Measurements from ENCODE around the gene FLNA.

The FLNA gene

GRCh38 chrX:154327038-154327820 is 47.2 kb downstream of the FLNA start:
- TF ChIP-seq CTCF (IDR thresholded peaks at IDR 0.05; ENCODE audit: insufficient read depth, low read length, missing control alignments), result no peak
- ChIA-PET CTCF (interaction anchor here (1.0 to 1.6 kb wide), 6 partner anchors 9 to 21 kb away, joined by 3 to 4 read pairs (median 4); no protein-coding TSS in a partner anchor), POLR2A (no interaction called here)
- H3K4me3 ChIP-seq (ENCODE audit: low read depth, low read length), result no peak overlapping the region
- DNase-seq (ENCODE audit: low read depth, low spot score), result no peak

GRCh38 chrX:154325541-154325940 is 48.9 kb downstream of the FLNA start:
- no peak for TF ChIP-seq CTCF (IDR thresholded peaks at IDR 0.05; ENCODE audit: insufficient read depth, low read length, missing control alignments)
- ChIA-PET POLR2A (no interaction called here), CTCF (interaction anchor here (1.0 to 1.5 kb wide), 3 partner anchors 13 to 48 kb away, joined by 4 read pairs; no protein-coding TSS in a partner anchor)
- no peak overlapping the region for H3K4me3 ChIP-seq (ENCODE audit: low read depth, low read length)
- no peak for DNase-seq (ENCODE audit: low read depth, low spot score)

- POLR2A ChIA-PET, result no interaction called here
- CTCF ChIA-PET, result interaction anchor here (2.5 kb wide), 1 partner anchor 51 kb away, joined by 13 read pairs; the partner anchor contains the start of gene FLNA
- no peak for DNase-seq (ENCODE audit: low read depth, low spot score)
- no peak for TF ChIP-seq CTCF (IDR thresholded peaks at IDR 0.05; ENCODE audit: insufficient read depth, low read length, missing control alignments)
- H3K4me3 ChIP-seq (ENCODE audit: low read depth, low read length), result no peak overlapping the region
These were observed 50.9 kb downstream of the FLNA start for GRCh38 chrX:154323537-154323936.

- no peak for TF ChIP-seq CTCF (IDR thresholded peaks at IDR 0.05; ENCODE audit: insufficient read depth, low read length, missing control alignments)
- H3K4me3 ChIP-seq (ENCODE audit: low read depth, low read length), result no peak overlapping the region
- ChIA-PET CTCF (interaction anchor here (1.1 to 2.5 kb wide), 2 partner anchors 18 to 51 kb away, joined by 3 to 13 read pairs; partner anchors contain the start of gene FLNA), POLR2A (no interaction called here)
- DNase-seq (ENCODE audit: low read depth, low spot score), result no peak
These were observed 51.5 kb downstream of the FLNA start for GRCh38 chrX:154322890-154323289.

- POLR2A ChIA-PET, result no interaction called here
- no peak overlapping the region for H3K4me3 ChIP-seq (ENCODE audit: low read depth, low read length)
- DNase-seq (ENCODE audit: low read depth, low spot score), result no peak
- CTCF ChIA-PET, result interaction anchor here (1.1 to 2.5 kb wide), 2 partner anchors 16 to 52 kb away, joined by 3 to 13 read pairs; partner anchors contain the start of gene FLNA
- no peak for TF ChIP-seq CTCF (IDR thresholded peaks at IDR 0.05; ENCODE audit: insufficient read depth, low read length, missing control alignments)
These were observed 52.8 kb downstream of the FLNA start for GRCh38 chrX:154321594-154321993.

- POLR2A ChIA-PET, result no interaction called here
- no peak for DNase-seq (ENCODE audit: low read depth, low spot score)
- TF ChIP-seq CTCF (IDR thresholded peaks at IDR 0.05; ENCODE audit: insufficient read depth, low read length, missing control alignments), result no peak
- CTCF ChIA-PET, result interaction anchor here (1.2 kb wide), 1 partner anchor 63 kb away, joined by 3 read pairs; no protein-coding TSS in a partner anchor
- no peak overlapping the region for H3K4me3 ChIP-seq (ENCODE audit: low read depth, low read length)
These were observed 53.3 kb downstream of the FLNA start for GRCh38 chrX:154321152-154321551.

Measured in AG04449 (cell line).